CD4-positive, alpha-beta T cell treated with Interleukin-6 for 4 hours (primary cell): ENCODE measurements around the gene TBC1D9B.
"Not testable (repeated sequence)": the region's sequence is repeated elsewhere in the genome, so short reads cannot be mapped to it uniquely, and the experiment has no call there.

ENCODE experiments used
- DNase-seq: peaks from one replicate; pipeline ENCODE4 v3.0.0-alpha.2; 2020; ENCODE audit warnings: mixed read lengths

Gene TBC1D9B

DNA sequence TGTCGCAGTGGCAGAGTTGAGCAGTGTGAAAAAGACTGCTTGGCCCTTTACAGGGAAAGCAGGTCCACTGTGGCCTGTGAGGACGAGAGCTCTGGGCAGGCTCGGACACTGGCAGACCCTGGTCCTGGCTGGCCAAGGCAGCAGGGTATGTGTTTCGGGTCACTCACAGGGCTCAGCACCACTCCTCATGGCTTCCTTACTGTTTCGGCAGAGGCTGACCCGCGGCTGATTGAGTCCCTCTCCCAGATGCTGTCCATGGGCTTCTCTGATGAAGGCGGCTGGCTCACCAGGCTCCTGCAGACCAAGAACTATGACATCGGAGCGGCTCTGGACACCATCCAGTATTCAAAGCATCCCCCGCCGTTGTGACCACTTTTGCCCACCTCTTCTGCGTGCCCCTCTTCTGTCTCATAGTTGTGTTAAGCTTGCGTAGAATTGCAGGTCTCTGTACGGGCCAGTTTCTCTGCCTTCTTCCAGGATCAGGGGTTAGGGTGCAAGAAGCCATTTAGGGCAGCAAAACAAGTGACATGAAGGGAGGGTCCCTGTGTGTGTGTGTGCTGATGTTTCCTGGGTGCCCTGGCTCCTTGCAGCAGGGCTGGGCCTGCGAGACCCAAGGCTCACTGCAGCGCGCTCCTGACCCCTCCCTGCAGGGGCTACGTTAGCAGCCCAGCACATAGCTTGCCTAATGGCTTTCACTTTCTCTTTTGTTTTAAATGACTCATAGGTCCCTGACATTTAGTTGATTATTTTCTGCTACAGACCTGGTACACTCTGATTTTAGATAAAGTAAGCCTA, 71.3 kb downstream of the TBC1D9B start:
- peak; percentile 75 for DNase-seq

DNA sequence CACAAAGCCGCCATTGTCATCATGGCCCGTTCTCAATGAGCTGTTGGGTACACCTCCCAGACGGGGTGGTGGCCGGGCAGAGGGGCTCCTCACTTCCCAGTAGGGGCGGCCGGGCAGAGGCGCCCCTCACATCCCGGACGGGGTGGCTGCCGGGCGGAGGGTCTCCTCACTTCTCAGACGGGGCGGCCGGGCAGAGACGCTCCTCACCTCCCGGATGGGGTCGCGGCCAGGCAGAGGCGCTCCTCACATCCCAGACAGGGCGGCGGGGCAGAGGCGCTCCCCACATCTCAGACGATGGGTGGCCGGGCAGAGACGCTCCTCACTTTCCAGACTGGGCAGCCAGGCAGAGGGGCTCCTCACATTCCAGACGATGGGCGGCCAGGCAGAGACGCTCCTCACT, 72.8 kb downstream of the TBC1D9B start:
- not testable (repeated sequence) for DNase-seq

DNA sequence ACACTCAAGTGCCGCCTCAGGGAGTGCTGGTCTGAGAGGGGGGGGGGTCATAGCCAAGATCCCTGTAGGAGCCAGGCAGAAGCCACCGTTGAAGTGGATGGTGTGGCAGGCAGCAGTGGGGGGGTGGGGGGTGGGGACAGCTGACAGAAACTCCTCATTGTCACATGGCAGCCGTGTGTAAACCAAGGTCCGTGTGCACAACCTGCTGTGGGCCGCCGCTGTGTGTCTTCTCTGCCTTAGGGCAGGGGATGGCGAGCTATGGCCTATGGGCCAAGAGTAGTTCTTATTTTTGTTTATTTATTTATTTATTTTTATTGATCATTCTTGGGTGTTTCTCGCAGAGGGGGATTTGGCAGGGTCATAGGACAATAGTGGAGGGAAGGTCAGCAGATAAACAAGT, 73.6 kb downstream of the TBC1D9B start:
- DNase-seq, result no peak

- no peak for DNase-seq
Observed at GRCh38 chr5:179833709-179834070, 74.0 kb downstream of the TBC1D9B start.

DNA sequence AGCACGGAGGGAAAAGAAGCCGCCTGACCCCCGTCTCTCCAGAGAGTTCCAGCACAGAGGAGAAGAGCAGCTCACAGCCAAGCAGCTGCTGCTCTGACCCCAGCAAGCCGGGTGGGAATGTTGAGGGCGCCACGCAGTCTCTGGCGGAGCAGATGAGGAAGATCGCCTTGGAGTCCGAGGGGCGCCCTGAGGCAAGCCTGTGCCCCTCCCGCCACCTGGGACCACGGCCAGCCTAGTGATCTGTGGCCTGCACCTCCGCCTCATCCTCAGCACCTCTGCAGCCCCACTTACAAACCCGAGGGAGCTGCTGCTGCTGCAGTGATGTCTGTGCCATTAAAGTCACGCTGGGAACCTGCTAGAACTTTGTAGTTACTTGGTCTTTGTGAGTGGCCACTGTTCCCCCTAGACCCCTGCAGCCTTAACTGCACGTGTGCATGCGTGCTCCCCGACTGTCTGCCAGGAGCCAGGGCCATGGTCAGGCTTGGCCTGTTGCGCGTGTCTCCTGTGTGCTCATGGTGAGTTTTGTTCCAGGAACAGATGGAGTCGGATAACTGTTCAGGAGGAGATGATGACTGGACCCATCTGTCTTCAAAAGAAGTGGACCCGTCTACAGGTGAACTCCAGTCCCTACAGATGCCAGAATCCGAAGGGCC, 74.5 kb downstream of the TBC1D9B start:
- no peak for DNase-seq

DNA sequence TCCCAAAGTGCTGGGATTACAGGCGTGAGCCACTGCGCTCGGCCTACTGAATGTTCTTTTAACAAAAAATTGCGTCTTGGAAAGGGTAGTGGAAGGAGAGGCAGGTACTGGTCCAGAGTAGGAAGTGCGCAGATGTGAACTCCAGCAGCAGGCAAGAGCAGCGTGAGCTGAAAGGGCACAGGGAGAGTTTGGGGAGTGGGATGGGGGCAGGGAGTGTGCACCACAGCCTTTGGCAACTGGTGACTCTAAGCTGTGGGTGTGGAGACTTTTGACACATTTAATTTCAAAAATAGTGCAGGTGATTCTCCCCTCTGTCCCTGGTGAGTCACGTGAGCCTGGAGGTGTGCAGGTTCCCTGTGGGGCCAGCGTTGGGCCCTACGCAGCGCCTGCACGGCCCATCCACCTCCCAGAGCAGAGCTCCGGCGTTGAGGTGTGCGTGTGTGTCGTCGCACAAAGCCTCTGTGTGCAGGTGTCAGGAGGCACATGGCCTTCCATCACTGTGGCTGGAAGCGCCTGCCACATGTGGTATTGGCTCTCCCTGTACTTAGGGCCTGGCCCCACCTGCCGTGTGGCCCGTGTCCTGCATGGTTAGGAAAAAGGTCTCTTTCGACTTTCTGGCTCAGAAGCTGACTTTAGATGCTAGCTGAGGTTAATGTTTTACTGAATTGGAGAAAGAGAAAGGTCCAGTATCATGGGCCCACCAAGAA, 75.5 kb downstream of the TBC1D9B start:
- no peak for DNase-seq

DNA sequence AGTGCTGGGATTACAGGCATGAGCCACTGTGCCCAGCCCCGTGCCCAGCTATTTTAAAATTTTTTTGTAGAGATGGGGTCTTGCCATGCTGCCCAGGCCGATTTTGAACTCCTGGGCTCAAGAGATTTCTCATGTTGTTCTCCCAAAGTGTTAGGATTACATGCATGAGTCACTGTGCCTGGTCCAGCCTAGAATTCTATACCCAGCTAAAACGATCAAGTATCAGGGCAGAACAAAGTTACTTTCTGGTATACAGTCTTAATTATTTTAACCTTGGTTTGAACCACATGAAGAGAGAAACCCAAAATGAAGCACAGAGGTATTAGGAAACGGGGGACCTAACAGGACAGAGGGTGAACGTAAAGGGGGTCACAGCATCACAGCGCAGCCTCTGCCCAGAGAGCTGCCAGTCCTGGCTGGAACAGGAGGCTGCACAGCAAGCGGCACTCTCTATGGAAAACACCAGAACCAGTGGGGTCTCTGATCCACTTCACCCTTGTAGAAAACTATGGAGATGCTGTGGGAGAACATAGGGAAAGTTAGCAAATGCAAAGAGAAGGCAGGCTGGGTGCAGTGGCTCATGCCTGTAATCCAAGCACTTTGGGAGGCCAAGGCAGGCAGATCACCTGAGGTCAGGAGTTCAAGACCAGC, 76.8 kb downstream of the TBC1D9B start:
- DNase-seq, result no peak

DNA sequence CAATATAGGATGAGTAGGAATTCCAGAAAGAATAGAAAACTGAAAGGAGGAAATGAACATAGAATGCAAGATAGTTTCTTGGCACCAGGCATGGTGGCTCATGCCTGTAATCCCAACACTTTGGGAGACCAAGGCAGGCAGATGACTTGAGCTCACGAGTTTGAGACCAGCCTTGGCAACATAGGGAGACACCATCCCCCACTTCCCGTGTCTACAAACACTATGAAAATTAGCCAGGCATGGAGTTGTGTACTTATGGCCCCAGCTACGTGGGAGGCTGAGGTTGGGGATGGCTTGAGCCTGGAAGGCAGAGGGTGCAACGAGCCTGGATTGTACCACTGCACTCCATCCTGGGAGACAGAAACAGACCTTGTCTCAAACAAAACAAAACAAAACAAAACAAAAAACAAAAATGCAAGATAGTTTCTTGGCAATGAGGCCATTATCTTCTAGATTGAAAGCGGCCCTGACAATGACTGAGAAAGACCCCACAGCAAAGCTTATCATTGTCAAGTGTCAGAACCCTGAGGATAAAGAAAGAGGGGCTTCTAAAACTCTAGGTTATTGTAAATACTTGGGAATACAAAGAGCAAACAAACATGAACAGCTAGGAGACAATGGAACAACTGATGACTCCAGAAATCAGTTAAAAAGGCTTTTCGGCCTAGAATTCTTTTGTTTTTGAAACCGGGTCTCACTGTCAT, 77.8 kb downstream of the TBC1D9B start:
- DNase-seq, result no peak

GRCh38 chr5:179828756-179829421, 78.8 kb downstream of the TBC1D9B start:
- no peak for DNase-seq

GRCh38 chr5:179827680-179828079, 80.0 kb downstream of the TBC1D9B start:
- peak; percentile 17 for DNase-seq

GRCh38 chr5:179825655-179826182, 82.0 kb downstream of the TBC1D9B start:
- DNase-seq, result no peak

DNA sequence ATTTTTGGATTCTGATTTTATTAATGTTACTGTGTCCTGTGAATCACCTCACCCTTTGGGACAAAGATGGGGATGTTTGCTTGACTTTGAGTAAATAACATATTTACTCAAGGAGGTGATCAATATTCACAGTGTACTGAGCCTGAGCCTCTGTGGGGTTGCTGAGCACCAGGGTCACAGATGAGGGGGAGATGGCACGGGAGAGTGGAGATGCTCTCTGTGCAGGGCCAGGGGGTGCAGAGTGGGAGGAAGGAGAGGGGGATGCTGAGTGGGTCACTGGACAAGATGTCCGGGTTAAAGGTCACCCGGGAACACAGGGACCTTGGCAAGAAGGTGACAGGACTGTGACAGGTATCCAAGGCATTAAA, 83.0 kb downstream of the TBC1D9B start:
- DNase-seq, result no peak

DNA sequence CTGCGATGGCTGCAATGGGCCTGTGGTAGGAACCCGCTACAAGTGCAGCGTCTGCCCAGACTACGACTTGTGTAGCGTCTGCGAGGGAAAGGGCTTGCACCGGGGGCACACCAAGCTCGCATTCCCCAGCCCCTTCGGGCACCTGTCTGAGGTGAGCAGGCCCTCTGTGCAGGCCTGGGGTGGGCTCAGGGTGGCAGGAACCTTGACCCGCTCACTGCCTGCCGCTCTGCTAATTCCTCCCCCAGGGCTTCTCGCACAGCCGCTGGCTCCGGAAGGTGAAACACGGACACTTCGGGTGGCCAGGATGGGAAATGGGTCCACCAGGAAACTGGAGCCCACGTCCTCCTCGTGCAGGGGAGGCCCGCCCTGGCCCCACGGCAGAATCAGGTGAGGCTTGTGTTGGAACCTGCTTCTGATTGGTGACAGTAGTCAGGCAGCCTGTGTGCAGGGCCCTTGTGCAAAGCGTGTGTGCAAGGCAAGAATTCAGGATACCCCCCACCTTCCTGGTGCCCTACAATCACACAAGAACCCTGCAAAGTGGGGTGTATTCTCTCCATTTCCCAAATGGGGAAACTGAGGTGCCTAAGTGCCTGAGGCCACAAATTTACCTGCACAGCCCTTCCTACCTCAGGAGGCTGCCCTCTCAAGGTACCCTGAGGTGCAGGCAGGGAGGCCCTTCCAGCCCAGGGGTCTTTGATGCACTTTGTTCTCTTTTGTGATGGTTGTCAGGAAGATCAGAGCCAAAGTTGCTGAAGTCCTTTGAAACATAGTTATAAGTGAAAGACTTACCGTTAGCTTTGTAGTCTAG, 83.6 kb downstream of the TBC1D9B start:
- DNase-seq, result no peak

- no peak for DNase-seq
Observed at GRCh38 chr5:179822444-179822990, 85.2 kb downstream of the TBC1D9B start.

GRCh38 chr5:179822059-179822432, 85.7 kb downstream of the TBC1D9B start:
- DNase-seq, result no peak

- DNase-seq, result peak; percentile 92
Observed at GRCh38 chr5:179821298-179822058, 86.2 kb downstream of the TBC1D9B start.

- DNase-seq, result peak; percentile 81
Observed at GRCh38 chr5:179820483-179821297, 87.0 kb downstream of the TBC1D9B start, which contains the start of gene SQSTM1. Gene SQSTM1, plus strand, starts transcription at chr5:179820905. Its CDS starts 32 bp downstream, at chr5:179820937.

- no peak for DNase-seq
Observed at GRCh38 chr5:179820127-179820482, 87.6 kb downstream of the TBC1D9B start.
